GM19193 (cell line): ENCODE measurements around the gene SMIM13.
A peak's percentile ranks its signal among the peaks of the same experiment; 100 is the strongest.

Source experiments
- POLR2A ChIP-seq: IDR thresholded peaks from 4 replicates; pipeline ENCODE4 v1.6.1; 2011; ENCODE audit not compliant: insufficient read depth, insufficient read length; ENCODE audit errors: extremely low read depth

The SMIM13 gene

DNA sequence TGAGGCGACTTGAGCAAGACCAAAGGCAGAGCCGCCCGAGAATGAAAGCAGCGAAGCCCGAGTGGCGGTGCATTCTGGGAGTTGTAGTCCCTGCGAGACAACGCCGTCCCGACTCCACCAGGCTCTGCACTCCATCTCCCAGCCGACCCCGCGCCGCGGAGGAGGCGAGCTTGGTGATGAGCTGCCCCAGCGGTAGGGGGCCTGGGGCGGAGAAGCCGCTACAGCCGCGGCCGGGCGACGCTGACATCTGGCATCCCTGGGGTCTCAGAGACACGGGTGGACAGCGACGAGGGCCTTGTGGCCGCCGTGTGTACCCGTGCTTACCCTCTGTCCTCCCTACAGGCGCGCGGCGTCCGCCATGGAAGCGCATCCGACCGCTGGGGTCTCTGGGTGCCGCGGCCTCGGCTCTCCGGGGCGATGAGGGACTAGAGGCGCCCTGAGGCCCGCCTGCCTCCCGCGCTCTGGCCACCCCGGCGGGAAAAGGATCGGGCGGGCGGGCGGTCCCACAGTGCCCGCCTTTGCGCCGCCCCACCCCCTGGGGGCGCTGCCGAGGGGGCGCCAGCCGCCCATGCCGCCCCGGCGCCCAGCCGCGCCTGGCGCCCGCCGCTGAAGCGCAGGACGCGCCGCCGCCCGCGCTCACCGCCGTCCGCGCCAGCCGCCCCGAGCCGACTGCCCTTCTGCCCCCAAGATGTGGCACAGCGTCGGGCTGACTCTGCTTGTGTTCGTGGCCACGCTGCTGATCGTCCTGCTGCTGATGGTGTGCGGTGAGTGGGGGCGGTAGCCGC is at the start of gene SMIM13:
Gene SMIM13 (plus strand): TSS at position 209 of the 785 bp plus-strand sequence. CDS start 480 bp downstream, at position 689.
- TF ChIP-seq POLR2A, result peak; percentile 84

DNA sequence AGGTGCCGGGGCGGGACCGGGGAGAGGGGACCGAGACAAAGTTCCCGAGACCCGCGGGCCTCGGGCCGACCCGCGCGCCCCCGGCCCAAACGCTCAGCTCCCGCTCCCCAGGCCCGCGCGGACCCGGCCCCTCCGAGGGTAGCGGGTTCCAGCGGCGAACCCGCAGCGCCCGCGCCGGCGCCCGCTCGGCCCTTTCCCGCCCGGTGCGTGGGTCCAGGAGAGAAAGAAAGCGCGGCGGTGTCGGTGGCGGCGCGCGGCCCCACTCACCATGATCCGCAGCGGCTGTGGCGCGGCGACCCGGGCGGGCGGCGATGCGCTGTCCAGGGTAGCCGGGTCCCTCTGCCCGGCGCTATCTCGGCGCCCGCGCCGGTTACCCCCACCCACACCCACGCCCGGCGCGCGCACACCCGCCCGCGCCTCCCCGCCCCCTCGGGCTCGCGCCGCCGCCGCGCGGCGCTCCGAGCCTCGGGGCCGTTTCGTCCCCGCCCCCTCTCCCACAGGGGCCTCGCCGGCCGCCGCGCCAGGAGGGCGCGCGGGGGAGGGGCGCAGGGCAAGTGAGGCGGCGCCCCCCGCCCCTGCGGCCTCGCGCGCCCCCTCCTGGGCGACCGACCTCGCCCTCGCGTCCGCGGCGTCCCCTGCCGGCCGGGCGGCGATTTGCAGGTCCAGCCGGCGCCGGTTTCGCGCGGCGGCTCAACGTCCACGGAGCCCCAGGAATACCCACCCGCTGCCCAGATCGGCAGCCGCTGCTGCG is 49.5 kb upstream of the SMIM13 start, which contains the start of gene ELOVL2:
Gene ELOVL2 (minus strand): TSS at position 345 of the 751 bp plus-strand sequence. CDS start 75 bp downstream, at position 270.
- TF ChIP-seq POLR2A, result no peak

DNA sequence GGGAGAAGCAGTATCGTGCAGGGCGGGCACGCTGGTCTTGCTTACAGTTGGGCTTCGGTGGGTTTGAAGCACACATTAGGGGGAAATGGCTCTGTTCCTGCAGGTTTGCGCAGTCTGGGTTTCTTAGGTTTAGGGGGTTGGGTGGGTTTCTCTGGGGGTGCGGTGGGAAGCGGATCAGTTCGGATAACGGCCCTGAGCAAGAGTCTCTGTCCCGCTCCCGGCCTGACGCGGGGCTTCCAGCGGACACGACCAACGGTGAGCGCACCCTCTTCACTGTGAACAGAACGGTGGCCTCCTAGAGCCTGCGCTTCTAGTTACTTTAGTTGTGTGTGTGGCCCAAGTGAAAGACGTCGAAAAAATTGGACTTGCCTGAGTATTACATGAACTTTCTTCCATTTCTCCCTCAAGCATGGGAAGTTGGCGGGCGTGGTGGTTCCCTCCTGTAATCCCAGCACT is 48.9 kb upstream of the SMIM13 start:
- TF ChIP-seq POLR2A, result no peak

DNA sequence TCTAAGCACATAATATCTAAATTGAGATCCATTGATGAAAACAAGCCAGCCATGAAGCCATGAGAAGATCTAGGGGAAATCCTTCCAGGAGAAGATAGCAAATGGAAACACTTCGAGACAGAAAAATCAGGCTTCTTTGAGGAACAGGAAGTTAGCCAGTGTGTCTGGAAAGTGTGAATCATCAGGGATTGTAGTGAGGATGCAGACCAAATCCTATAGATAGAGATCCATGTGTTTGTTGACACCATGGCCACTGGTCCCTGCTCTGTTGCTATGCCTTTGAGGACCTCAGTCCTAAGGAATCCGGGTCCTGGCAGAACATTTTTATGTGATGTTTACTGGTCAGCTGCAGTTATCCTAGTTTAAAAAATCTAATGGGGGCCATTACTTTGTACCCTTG is 42.9 kb upstream of the SMIM13 start:
- TF ChIP-seq POLR2A, result no peak

DNA sequence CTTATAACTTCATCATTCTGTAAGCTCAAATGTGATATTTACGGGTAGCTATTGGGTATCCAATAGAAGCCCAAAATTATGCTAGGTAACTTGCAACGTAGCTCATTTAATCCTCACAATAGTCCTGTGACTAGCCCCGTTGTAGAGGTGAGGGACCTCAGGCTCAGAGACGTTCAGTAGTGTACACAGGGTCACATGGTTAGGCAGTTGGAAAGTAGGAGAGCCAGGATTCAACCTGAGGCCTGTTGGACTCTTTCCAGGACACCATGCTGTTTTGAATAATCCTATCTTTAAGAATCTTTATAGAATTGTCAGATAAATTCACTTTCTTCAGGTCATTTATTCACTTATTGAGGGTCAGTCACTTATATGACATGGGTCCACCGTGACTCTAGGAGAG is 40.3 kb upstream of the SMIM13 start:
- TF ChIP-seq POLR2A, result no peak

DNA sequence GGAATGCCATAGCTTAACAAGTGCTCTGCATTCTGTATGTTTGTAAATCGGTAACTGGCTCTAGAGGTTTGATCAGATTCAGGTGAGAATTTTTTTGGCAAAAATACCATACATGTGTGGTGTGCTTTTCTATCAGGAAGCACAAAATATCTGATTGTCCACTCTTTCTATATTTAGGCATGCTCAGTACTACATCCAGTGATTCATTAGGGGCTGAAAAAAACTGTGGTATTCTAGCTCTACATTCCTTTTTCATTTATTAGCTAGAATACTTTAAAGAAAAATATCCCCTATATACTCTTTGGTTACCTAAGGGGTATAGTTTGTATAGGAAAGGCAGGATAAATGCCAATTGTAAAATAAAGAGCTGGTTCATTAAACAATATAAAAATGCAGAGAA is 38.9 kb upstream of the SMIM13 start:
- no peak for TF ChIP-seq POLR2A

DNA sequence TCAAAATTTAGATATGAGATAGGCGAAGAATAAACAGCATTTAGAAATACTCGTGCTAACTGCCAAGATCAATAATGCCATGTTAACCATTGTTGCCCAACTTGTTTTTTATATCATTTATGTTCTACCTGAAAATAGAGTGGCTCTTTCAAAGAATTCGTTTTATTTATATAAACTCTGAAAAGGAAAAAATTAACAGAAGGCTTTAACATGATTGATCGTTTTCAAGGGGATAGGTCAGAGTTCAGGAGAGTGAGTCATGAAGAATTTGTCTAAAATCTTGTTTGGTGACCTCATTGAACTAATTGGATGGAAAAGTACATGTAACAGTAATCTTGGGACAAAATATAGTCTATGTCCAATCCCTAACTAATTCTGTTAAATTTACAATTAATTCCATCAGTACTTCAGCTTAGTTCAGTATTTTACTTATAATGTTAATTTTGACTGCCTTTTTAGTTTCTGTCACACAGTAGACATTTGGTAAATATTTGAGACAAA is 38.5 kb upstream of the SMIM13 start:
- TF ChIP-seq POLR2A, result no peak

DNA sequence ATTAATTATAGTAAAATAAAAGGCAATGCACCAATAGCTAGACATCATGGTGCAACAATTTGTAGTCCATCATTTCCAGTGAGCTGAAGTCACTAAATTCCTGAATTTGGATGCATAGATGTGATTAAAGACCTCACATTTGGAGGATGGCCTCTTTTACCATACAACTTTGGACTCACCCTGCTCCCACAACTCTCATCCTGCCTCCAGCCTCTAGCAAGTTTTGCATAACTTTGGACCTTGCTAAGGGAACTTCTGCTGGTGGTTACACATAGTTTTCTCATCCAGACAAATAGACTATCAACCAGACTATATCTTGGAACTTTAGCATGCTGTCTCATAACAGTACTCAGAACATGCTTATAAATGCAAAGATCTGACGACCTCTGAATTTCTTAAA is 36.8 kb upstream of the SMIM13 start:
- TF ChIP-seq POLR2A, result no peak

DNA sequence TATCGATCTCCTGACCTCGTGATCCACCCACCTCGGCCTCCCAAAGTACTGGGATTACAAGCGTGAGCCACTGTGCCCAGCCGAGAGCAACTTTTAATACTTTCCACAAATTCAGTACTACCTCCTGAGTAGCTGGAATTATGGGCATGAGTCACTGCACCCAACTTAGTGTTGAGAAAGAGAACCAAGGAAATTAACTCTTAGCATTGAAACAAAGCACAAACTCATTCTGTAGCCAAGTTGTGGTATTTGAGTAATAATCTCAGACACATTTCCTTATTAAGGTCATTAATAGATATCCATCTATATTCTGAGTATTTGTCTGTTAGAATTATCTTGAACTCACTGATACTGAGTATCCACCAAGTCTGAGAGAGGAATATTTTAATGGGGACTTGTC is 35.2 kb upstream of the SMIM13 start:
- no peak for TF ChIP-seq POLR2A

DNA sequence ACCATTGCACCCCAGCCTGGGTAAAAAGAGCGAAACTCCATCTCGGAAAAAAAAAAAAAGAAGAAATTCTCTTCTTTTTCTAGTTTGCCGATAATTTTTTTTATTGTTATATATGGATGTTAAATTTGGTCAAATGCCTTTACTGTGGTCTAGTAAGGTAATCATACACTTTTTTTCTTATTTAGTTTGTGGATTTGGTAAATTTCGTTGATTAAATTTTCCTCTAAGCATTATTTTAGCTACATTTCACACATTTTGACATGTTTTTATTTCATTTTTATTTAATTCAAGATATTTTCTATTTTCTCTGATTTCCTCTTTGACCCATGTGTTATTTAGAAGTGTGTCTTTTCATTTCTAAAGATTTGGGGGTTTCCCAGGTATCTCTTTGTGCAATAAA is 31.6 kb upstream of the SMIM13 start:
- no peak for TF ChIP-seq POLR2A

DNA sequence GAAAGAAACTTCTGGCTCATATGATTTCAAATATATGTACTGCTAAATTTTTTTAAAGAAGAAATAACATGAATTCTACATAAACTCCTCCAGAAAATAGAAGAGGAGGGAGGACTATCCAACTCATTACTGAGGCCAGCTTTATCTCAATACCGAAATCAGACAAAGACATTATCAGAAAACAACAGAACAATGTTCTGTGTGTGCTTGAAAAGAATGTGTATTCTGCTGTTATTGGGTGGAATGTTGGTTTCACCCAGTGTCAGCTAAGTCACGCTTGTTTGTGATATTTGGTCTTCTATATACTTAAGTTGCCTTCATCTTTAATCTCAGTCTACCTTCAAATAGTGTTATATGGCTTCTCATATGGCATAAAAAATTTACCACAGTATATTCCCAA is 30.9 kb upstream of the SMIM13 start:
- TF ChIP-seq POLR2A, result no peak

DNA sequence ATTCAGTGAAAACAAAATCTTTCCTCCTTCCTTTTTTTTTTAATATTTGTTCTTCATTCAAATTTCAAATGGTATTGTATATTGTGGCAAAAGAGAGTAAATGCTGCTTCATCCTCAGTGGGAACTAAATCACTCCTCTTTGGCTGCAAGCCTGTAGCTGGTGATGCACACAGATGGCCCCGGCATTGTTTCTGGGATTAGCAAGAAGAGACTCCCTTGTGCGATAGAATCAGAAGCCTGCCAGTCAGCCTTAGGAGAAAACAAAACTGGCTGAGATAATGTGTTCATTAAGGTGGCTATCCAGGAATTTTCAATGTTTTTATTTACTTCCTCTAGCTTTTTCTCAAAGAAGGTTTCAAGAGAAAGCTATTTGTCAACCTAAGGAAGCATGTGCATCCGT is 28.8 kb upstream of the SMIM13 start:
- TF ChIP-seq POLR2A, result no peak

DNA sequence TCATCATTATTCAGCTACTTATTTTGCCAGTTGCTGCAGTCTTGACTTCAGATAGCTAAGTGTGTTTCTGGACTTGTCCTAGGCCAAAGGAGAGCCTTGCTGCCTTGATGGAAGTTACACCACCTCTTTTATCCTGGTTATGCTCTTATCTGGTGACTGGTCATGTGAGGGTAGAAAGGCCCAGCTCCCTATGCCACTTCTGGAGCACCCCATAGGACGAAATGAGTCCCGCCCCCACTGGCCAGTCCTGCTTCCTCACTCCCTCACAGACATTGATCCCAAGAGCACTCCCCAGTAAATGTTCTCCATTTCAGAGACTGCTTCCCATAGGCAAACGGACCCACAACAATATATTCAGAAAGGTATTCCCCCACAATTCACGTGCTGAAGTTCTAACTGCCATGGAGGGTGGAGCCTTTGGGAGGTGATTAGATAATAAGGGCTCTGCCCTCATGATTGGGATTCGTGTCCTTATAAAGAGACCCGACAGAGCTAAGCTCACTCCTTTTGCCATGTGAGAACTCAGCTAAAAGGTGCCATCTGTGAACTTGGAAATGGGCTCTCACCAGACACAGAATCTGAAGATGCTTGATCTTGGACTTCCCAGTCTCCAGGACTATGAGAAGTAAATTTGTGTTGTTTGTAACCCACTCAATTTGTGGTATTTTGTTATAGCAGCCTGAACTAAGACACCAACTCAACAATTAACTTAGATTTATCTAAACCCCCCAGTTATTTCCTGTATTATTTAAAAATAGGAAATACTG is 28.0 kb upstream of the SMIM13 start:
- no peak for TF ChIP-seq POLR2A

DNA sequence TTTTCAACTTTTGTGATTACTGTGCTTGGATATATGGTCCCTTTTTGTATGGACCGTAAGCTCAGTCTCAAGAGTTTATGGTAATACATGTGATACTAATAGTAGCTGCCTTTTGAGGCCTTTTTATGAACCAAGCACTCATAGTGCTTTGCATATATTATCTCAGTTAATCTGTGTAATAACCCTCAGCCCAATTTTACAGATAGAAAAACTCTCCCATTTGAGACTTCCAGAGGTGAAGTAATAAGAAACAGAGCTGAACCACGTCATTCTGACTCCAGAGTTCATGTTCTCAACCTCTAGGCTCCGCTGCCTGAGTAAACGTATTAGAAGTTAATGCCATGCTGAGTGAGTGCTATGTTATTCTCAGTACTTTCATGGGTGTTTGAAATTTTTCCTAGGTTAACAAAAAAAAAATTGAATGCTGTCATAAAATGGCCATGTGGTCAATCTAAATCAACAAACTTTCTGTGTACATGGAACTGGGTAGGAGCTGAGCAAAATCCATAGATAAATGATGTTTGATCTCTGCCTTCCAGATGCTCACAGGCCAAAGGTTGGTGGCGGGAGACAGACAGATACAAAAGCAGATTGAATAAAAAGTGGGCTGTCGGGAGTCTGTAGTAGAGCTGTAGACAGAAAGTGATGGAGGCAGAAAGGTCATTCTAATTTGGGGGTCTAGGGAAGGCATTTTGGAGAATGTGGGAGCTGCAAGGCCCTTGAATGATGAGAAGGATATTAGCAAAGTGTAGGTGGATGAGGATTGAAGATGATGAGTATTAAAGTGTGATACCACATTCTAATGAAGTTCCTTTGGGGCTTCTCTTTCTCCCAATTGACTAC is 26.9 kb upstream of the SMIM13 start:
- TF ChIP-seq POLR2A, result no peak
